ENCODE data around the gene CDC123.

The CDC123 gene

DNA sequence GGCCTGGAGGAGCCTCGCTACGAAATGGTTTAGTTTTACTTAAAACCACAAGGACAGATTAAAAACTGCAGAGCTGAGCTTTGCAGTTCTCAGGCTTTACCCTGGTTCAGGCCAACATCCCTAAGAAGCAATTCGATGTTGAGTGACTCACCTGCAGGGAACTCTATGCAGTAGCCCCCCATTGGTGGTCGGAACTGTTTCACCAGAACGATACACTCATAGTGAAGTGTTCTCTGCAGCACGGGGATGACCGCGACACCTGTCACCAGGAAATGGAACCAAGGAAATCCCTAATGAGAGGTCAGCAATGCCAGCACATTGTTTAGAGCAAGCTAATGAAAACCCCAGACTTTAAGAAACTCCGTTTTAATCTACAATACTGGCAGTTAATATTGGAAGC lies 18.3 kb upstream of the CDC123 start:
- H3K36me3 ChIP-seq (ENCODE audit: control insufficient read depth, insufficient read depth, low read length), result peaks cover 18% of the 10 kb centered on the region
- H3K9ac ChIP-seq (ENCODE audit: low read length), result no peak overlapping the region
- no peaks in the 10 kb centered on the region for H3K4me1 ChIP-seq (ENCODE audit: control insufficient read depth, insufficient read depth, low read length)
- H3K27ac ChIP-seq (ENCODE audit: low read depth, low read length), result no peak overlapping the region
- H3K27me3 ChIP-seq (ENCODE audit: control insufficient read depth, insufficient read depth, low read length), result no peaks in the 10 kb centered on the region
- H3K4me3 ChIP-seq (ENCODE audit: low read length), result no peak overlapping the region

DNA sequence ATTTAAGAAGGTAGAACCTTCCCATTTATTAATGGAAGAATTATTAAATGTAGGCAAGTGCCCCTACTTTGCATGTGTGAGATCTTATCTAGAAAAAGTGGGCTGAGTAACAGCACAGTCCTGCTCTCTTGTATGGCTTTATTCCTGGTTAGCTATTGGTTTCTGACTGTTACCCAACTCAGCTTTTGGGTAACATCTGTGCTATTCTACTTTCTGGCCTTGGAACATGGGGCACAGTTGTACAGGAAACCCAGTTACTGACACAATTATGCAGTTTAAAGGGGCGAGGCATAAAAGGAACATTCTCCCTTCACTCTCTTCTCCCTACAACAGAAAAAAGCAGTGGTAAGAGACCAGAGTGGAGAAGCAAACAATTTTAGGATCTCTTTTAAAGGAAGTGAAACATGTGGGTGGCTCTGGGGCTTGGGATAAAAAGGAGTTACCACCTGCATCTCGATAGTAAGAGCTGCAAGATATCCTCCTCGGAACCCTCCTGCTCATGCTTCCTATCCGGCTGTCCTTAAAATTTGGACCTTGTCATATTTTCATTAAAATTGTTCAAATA lies 16.3 kb upstream of the CDC123 start:
- no peak overlapping the region for H3K27ac ChIP-seq (ENCODE audit: low read depth, low read length)
- no peak overlapping the region for H3K4me3 ChIP-seq (ENCODE audit: low read length)
- peaks cover 8% of the 10 kb centered on the region for H3K36me3 ChIP-seq (ENCODE audit: control insufficient read depth, insufficient read depth, low read length)
- no peaks in the 10 kb centered on the region for H3K27me3 ChIP-seq (ENCODE audit: control insufficient read depth, insufficient read depth, low read length)
- H3K9ac ChIP-seq (ENCODE audit: low read length), result no peak overlapping the region
- no peaks in the 10 kb centered on the region for H3K4me1 ChIP-seq (ENCODE audit: control insufficient read depth, insufficient read depth, low read length)

DNA sequence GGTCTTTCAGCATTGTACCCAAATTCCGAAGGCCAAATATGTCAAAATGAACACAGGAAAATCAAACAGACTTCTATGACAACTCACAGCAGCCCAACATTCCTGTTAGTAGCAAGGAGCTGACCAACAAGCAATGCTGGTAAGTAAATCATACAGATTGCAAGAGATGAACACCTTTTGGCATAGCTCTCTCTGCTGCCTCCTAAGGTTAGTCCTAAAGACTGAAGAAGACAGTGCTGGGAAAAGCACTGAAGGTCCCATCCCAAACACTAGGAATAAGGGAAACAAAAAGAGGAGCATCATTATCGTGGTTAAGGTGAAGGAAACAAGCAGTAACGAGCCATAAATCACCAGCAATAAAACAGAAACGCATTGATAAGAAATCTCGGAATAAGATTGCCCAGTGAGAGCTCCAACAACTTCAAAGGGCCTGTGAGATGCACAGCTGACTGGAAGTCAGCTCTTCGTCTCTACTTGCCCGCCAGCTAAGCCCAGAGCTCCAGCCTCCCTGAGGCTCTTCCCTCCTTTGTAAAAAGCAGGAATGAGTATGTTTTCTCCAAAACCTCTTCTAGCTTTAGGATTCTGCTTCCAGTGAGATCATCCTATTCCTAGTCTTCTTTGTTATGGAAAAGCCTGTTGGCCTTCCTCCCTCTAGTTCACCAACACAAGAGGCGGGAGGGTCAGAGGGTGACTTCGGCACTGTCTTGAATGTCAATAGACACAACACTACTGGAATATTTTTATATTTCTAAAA lies 15.6 kb upstream of the CDC123 start:
- no peak overlapping the region for H3K9ac ChIP-seq (ENCODE audit: low read length)
- H3K4me1 ChIP-seq (ENCODE audit: control insufficient read depth, insufficient read depth, low read length), result no peaks in the 10 kb centered on the region
- H3K27me3 ChIP-seq (ENCODE audit: control insufficient read depth, insufficient read depth, low read length), result no peaks in the 10 kb centered on the region
- no peak overlapping the region for H3K4me3 ChIP-seq (ENCODE audit: low read length)
- no peak overlapping the region for H3K27ac ChIP-seq (ENCODE audit: low read depth, low read length)
- H3K36me3 ChIP-seq (ENCODE audit: control insufficient read depth, insufficient read depth, low read length), result peaks cover 8% of the 10 kb centered on the region

DNA sequence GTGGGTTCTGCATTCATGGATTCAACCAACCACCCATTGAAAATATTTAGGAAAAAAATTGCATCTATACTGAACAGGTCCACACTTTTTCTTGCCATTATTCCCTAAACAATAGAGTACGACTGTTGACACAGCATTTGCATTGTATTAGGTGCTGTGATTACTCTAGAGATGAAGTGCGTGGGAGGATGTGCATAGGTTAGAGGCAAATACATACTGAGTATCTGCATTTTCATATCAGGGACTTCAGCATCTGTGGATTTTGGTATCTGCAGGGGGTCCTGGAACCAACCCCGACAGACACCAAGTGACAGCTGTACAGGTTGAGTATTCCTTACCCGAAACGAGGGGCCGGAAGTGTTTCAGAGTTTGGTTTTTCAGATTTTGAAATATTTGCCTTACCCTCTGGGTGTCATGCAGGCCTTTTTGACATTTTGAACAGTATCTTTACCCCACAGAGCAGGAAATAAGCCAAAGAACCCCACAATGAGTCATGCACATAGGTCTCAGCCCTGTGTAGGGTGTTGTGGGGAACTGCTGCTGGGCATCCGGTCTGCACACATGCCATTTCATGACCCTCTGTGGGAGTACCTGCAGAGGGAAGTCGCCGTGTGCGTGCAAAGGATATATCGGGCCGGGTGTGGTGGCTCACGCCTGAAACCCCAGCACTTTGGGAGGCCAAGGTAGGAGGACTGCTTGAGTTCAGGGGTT lies 14.8 kb upstream of the CDC123 start:
- Histone ChIP-seq H3K9ac (ENCODE audit: low read length) (no peak overlapping the region), H3K27ac (ENCODE audit: low read depth, low read length) (no peak overlapping the region), H3K4me3 (ENCODE audit: low read length) (no peak overlapping the region), H3K27me3 (ENCODE audit: control insufficient read depth, insufficient read depth, low read length) (no peaks in the 10 kb centered on the region), H3K36me3 (ENCODE audit: control insufficient read depth, insufficient read depth, low read length) (peaks cover 8% of the 10 kb centered on the region), H3K4me1 (ENCODE audit: control insufficient read depth, insufficient read depth, low read length) (no peaks in the 10 kb centered on the region)

DNA sequence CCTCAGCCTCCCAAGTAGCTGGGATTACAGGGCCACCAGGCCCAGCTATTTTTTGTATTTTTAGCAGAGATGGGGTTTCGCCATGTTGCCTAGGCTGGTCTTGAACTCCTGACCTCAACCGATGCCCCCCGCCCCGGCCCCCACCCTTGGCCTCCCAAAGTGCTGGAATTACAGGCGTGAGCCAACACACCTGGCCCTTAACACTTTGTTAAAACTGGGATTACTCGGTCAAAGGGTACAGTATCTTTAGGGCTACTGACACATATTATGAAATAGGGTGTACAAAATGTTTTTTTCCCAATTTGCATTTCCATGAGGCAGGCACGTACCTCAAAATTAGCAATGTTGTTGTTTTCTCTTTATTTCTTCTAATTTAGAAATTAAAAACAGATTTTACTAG lies 11.8 kb upstream of the CDC123 start:
- Histone ChIP-seq H3K27ac (ENCODE audit: low read depth, low read length) (no peak overlapping the region), H3K4me1 (ENCODE audit: control insufficient read depth, insufficient read depth, low read length) (no peaks in the 10 kb centered on the region), H3K36me3 (ENCODE audit: control insufficient read depth, insufficient read depth, low read length) (no peaks in the 10 kb centered on the region), H3K4me3 (ENCODE audit: low read length) (no peak overlapping the region), H3K27me3 (ENCODE audit: control insufficient read depth, insufficient read depth, low read length) (no peaks in the 10 kb centered on the region), H3K9ac (ENCODE audit: low read length) (no peak overlapping the region)

DNA sequence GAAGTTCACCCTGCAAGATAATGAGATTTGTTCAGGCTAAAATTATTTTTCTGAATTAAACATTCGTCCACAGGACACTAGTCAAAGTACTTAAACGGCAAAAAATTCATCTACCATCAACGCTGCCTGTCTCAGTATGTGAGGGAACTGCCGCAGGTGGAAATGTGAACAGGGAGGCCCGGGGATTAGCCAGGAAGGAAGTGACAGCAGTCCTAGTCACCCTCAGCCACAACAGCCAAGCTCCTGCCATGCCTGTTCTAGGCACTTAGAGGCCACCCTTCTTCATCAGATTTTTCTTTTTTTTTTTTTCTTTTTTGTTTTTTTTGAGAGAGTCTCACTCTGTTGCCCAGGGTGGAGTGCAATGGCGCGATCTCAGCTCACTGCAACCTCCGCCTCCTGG lies 9.7 kb upstream of the CDC123 start:
- no peak overlapping the region for H3K9ac ChIP-seq (ENCODE audit: low read length)

DNA sequence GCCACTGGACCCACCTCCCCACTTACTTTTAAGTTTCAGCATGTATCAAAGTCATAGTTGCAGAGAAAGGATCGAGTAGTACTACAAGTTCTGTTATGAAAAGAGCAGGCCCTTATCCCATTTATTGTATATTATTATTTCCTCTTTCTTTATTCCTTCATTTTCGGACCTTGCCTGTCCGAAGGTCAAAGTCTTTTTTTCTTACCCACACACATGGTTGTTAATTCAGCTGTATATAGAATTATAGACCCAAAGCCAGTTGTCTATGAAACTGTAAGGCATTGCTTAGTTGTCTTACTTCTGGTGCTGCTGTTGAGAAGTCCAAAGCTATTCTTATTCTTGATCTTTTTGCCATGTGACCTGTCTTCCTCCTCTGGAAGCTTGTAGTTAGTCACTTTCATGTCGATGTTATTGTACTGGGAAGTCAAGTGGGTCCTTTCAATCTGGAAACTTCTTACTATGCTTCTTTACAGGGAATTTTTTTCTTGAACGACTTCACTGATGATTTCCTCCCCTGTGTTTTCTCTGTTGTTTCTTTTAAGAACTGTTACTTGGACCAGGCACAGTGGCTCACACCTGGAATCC lies 8.6 kb upstream of the CDC123 start:
- no peak overlapping the region for H3K27ac ChIP-seq (ENCODE audit: low read depth, low read length)
- H3K27me3 ChIP-seq (ENCODE audit: control insufficient read depth, insufficient read depth, low read length), result no peaks in the 10 kb centered on the region
- H3K4me3 ChIP-seq (ENCODE audit: low read length), result no peak overlapping the region
- no peak overlapping the region for H3K9ac ChIP-seq (ENCODE audit: low read length)
- no peaks in the 10 kb centered on the region for H3K4me1 ChIP-seq (ENCODE audit: control insufficient read depth, insufficient read depth, low read length)
- H3K36me3 ChIP-seq (ENCODE audit: control insufficient read depth, insufficient read depth, low read length), result no peaks in the 10 kb centered on the region

More for the DNA sequence above, 9.7 kb upstream of the CDC123 start:
- no peak overlapping the region for H3K4me3 ChIP-seq (ENCODE audit: low read length)
- H3K27me3 ChIP-seq (ENCODE audit: control insufficient read depth, insufficient read depth, low read length), result no peaks in the 10 kb centered on the region
- no peaks in the 10 kb centered on the region for H3K36me3 ChIP-seq (ENCODE audit: control insufficient read depth, insufficient read depth, low read length)
- H3K27ac ChIP-seq (ENCODE audit: low read depth, low read length), result no peak overlapping the region
- no peaks in the 10 kb centered on the region for H3K4me1 ChIP-seq (ENCODE audit: control insufficient read depth, insufficient read depth, low read length)

DNA sequence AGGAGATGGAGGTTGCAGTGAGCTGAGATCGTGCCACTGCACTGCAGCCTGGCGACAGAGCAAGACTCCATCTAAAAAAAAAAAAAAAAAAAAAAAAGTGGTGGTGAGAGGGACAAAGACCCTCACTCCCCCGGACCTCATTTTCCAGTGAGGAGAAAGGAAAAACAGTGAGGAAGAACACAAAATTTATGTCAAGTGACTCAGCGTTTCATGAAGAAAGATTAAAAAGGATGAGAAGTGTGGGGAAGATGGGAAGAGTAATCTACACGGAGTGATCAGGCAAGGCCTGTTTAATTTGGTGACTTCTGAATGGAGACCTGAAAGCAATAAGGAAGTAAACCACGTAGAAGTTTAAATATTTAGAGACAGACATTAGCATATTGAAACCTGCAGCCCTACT lies 7.3 kb upstream of the CDC123 start:
- H3K9ac ChIP-seq (ENCODE audit: low read length), result no peak overlapping the region
- H3K27ac ChIP-seq (ENCODE audit: low read depth, low read length), result no peak overlapping the region
- no peaks in the 10 kb centered on the region for H3K4me1 ChIP-seq (ENCODE audit: control insufficient read depth, insufficient read depth, low read length)
- no peaks in the 10 kb centered on the region for H3K36me3 ChIP-seq (ENCODE audit: control insufficient read depth, insufficient read depth, low read length)
- no peak overlapping the region for H3K4me3 ChIP-seq (ENCODE audit: low read length)
- H3K27me3 ChIP-seq (ENCODE audit: control insufficient read depth, insufficient read depth, low read length), result no peaks in the 10 kb centered on the region

DNA sequence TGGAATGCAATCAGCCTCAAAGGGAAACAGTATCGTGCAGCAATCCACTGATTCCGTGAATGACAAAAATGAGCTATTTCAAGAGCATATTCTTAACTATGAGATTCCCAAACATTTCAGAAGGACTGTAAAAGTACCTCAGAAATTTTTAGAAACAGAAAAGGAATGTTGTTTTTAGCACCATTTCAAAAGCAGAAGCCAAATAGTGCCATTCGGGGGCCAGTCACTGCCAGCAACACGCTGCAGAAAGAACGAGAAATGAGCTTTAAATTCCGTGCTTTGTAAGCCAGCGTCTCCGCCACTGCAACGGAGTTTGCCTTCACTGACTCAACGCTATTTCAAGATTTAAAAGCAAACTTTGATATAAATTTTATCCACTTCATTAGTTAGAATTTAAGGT lies 6.6 kb upstream of the CDC123 start:
- peaks cover 2% of the 10 kb centered on the region for H3K4me1 ChIP-seq (ENCODE audit: control insufficient read depth, insufficient read depth, low read length)
- H3K27ac ChIP-seq (ENCODE audit: low read depth, low read length), result no peak overlapping the region
- H3K36me3 ChIP-seq (ENCODE audit: control insufficient read depth, insufficient read depth, low read length), result no peaks in the 10 kb centered on the region
- no peaks in the 10 kb centered on the region for H3K27me3 ChIP-seq (ENCODE audit: control insufficient read depth, insufficient read depth, low read length)
- no peak overlapping the region for H3K4me3 ChIP-seq (ENCODE audit: low read length)
- H3K9ac ChIP-seq (ENCODE audit: low read length), result no peak overlapping the region

DNA sequence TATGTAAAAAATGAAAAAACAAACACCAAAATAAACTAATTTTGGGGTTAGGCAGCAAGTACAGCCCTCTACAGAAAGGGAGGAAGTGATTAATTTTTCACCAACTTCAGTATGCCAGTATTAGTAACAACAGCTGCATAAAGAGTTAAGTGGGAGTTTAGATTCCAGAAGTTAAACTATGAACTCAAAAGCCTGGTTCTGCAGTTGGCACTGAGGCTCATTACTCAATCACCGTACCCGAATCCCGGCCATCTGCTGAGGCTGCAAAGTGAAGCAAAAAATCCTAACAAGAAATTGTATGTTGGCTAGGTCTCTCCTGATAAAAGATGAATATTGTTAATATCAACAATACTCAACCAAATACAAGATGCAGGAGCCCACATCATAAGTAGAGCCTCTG lies 4.3 kb upstream of the CDC123 start:
- Histone ChIP-seq H3K27me3 (ENCODE audit: control insufficient read depth, insufficient read depth, low read length) (no peaks in the 10 kb centered on the region), H3K36me3 (ENCODE audit: control insufficient read depth, insufficient read depth, low read length) (no peaks in the 10 kb centered on the region), H3K4me3 (ENCODE audit: low read length) (no peak overlapping the region), H3K4me1 (ENCODE audit: control insufficient read depth, insufficient read depth, low read length) (peaks cover 4% of the 10 kb centered on the region), H3K27ac (ENCODE audit: low read depth, low read length) (no peak overlapping the region), H3K9ac (ENCODE audit: low read length) (no peak overlapping the region)

DNA sequence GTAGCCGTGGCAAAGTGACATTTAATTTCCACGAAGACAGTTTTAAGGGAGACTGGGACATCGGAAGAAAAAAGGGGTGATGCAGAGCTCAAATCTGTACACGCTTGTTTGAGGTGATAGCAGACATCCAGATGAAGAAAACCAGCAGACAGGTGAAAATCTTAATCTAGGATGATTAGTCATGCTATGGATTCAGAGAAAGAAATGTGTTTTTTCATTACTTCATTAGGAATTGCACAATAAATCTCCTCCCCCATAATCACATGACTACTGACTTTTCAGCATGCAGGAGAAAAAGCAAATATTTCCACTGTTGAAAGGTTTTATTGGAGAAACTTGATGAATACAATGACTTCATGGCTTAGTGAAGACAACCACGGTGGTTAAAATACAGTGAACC lies 2.8 kb upstream of the CDC123 start:
- Histone ChIP-seq H3K9ac (ENCODE audit: low read length) (no peak overlapping the region), H3K27ac (ENCODE audit: low read depth, low read length) (no peak overlapping the region), H3K27me3 (ENCODE audit: control insufficient read depth, insufficient read depth, low read length) (no peaks in the 10 kb centered on the region), H3K36me3 (ENCODE audit: control insufficient read depth, insufficient read depth, low read length) (no peaks in the 10 kb centered on the region), H3K4me3 (ENCODE audit: low read length) (no peak overlapping the region), H3K4me1 (ENCODE audit: control insufficient read depth, insufficient read depth, low read length) (peaks cover 9% of the 10 kb centered on the region)

DNA sequence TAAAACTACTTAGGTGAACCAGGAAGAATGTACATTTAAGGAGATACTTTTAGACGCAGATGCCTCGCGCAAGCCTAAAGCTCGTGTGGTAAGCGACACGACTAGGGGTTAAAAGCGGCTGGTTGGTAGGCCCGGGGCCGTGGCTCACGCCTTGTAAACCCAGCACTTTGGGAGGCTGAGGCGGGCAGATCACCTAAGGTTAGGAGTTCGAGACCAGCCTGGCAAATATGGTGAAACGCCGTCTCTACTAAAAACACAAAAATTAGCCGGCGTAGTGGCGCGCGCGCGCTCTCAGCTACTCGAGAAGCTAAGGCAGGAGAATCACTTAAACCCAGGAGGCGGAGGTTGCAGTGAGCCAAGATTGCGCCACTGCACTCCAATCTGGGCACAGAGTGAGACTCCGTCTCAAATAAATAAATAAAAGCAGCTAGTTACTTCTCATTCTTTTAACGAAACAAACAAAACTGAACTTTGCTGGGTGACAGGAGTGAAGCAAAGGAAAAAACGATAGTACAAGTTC lies 1.2 kb upstream of the CDC123 start:
- H3K4me1 ChIP-seq (ENCODE audit: control insufficient read depth, insufficient read depth, low read length), result peaks cover 9% of the 10 kb centered on the region
- H3K27ac ChIP-seq (ENCODE audit: low read depth, low read length), result peak overlapping the region; percentile 93
- H3K9ac ChIP-seq (ENCODE audit: low read length), result peak overlapping the region; percentile 64

More for the DNA sequence above, 1.2 kb upstream of the CDC123 start:
- Histone ChIP-seq H3K4me3 (ENCODE audit: low read length) (peak overlapping the region; percentile 96), H3K27me3 (ENCODE audit: control insufficient read depth, insufficient read depth, low read length) (no peaks in the 10 kb centered on the region), H3K36me3 (ENCODE audit: control insufficient read depth, insufficient read depth, low read length) (peaks cover 7% of the 10 kb centered on the region)

Measured in rectal smooth muscle tissue (tissue), 1 donor.